ENCODE results near the gene TTC13. TPM values are rescaled to one million over a fixed set of nuclear protein-coding genes. Genes with fewer than 3 reads are reported as not detected.

The TTC13 gene
- total RNA-seq, 2 donors from 2014 or later = 3.9 to 5.5 TPM

DNA sequence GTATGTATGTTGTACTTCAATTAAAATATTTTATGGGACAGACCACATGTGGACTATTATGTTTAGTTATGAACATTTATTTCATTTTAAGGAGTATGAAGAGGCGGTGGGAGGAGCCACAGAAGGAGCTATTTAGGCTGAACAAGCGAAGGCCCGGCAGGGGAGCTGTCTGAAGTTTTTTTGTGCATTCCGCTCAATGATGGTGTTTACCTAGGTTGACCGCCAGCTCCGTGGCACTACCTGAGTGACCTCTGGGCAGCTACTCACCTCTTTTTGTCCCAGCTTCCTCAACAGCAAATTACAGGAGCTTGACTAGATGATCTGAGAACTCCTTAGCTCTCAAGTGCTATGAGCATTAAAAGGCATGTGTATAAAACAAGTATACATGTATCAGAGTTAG is 77.7 kb downstream of the TTC13 start:
- TF ChIP-seq, protein P1, sequence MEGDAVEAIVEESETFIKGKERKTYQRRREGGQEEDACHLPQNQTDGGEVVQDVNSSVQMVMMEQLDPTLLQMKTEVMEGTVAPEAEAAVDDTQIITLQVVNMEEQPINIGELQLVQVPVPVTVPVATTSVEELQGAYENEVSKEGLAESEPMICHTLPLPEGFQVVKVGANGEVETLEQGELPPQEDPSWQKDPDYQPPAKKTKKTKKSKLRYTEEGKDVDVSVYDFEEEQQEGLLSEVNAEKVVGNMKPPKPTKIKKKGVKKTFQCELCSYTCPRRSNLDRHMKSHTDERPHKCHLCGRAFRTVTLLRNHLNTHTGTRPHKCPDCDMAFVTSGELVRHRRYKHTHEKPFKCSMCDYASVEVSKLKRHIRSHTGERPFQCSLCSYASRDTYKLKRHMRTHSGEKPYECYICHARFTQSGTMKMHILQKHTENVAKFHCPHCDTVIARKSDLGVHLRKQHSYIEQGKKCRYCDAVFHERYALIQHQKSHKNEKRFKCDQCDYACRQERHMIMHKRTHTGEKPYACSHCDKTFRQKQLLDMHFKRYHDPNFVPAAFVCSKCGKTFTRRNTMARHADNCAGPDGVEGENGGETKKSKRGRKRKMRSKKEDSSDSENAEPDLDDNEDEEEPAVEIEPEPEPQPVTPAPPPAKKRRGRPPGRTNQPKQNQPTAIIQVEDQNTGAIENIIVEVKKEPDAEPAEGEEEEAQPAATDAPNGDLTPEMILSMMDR (IDR thresholded peaks at IDR 0.05) = no peak
- H3K4me1 ChIP-seq = peaks cover 0 to 7% of the 10 kb centered on the region in 2 donors
- DNase-seq (ENCODE audit: low spot score) = no peak
- H3K27ac ChIP-seq = peak overlapping the region in 1 of 2 donors; percentile 2
- H3K36me3 ChIP-seq = no peaks in the 10 kb centered on the region
- no peak overlapping the region for H3K4me3 ChIP-seq
- no peaks in the 10 kb centered on the region for H3K27me3 ChIP-seq
- H3K9me3 ChIP-seq = no peaks in the 10 kb centered on the region

DNA sequence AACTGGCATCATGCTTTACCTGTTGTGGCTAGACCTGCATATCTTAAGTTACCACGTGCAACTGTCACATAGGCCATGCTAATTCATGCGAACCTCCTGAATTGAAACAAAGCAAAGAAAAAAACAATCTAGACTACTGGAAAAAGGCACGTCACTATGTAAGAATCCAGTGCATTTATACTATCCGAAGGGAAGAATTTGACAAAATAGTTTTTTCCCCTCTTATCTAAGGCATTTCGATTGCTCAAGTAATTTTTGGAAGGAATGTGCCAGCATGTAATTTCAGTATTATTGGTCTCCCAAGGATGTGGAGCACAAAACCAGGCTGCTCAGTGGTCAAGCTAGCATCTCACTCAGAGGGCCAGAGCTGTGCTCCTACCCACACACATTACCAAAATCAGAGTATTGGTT is 78.8 kb downstream of the TTC13 start:
- no peak for DNase-seq (ENCODE audit: low spot score)
- Histone ChIP-seq H3K4me1 (peaks cover 0 to 7% of the 10 kb centered on the region in 2 donors), H3K27ac (peak overlapping the region in 1 of 2 donors; percentile 2), H3K4me3 (no peak overlapping the region), H3K36me3 (no peaks in the 10 kb centered on the region), H3K9me3 (no peaks in the 10 kb centered on the region), H3K27me3 (no peaks in the 10 kb centered on the region)
- TF ChIP-seq, protein P1 (IDR thresholded peaks at IDR 0.05) = no peak

DNA sequence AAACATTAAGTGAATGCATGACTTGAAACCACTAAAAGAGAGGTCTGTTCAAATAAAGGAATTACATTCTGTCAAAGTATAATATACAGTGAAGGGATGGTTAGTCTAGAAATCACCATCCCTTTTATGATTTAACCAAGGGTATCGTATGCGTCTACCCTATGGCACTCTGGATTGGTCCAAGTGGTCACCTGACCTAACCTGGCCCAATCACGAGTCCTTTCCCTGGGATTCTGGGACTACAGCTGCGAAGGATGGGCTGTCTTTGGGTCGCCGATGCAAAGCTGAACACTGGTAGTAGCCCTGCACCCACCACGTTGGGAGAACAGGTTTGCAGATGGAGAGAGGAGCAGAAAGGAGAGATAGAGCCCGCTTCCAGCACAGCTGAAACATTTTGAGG is 79.9 kb downstream of the TTC13 start:
- Histone ChIP-seq H3K36me3 (no peaks in the 10 kb centered on the region), H3K4me1 (peaks cover 0 to 7% of the 10 kb centered on the region in 2 donors), H3K9me3 (no peaks in the 10 kb centered on the region), H3K4me3 (no peak overlapping the region), H3K27me3 (no peaks in the 10 kb centered on the region), H3K27ac (no peak overlapping the region)
- TF ChIP-seq, protein P1 (IDR thresholded peaks at IDR 0.05) = no peak
- no peak for DNase-seq (ENCODE audit: low spot score)

DNA sequence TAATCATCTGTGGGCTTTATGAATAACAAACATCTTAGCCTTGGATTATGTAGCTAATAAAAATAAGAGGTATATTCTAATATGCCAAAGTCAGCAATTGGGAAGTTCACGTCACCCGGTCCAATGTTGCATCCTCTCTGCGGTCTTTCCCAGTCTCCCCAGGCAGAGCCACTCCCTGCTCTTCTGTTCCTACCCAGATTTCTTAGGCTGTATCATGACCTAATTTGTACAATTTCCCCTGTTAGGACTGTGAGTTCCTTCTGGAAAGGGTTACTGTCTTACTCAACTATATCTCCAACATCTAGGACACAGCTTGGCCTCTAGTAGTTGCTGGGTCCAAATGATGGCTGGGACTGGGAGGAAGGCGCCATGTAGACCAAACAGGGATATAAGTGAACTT is 80.5 kb downstream of the TTC13 start:
- Histone ChIP-seq H3K9me3 (no peaks in the 10 kb centered on the region), H3K4me3 (no peak overlapping the region), H3K36me3 (no peaks in the 10 kb centered on the region), H3K27ac (no peak overlapping the region), H3K27me3 (no peaks in the 10 kb centered on the region), H3K4me1 (peaks cover 0 to 7% of the 10 kb centered on the region in 2 donors)
- no peak for DNase-seq (ENCODE audit: low spot score)
- TF ChIP-seq, protein P1 (IDR thresholded peaks at IDR 0.05) = no peak

DNA sequence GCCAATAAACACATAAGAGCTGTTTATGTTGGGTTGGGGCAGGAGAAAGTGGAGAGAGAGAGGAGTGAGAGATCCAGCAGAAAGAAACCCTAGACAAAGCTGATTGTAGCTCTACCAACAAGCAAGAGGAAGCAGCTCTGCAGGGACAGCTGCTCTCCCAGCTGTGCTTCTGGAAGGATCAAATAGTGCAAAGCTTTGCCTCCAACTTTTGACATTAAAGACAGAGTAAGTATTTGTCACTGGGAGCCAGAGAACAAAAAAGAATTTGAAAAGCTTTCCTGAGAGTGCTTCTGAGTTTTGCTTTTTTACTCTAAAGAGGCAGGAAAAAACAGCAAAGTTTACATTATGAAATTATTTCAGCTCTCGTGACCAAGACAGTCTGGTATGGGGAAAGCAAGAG is 81.9 kb downstream of the TTC13 start:
- no peak overlapping the region for H3K4me3 ChIP-seq
- H3K4me1 ChIP-seq = peaks cover 0 to 7% of the 10 kb centered on the region in 2 donors
- DNase-seq (ENCODE audit: low spot score) = no peak
- no peak overlapping the region for H3K27ac ChIP-seq
- no peaks in the 10 kb centered on the region for H3K36me3 ChIP-seq
- H3K9me3 ChIP-seq = no peaks in the 10 kb centered on the region
- TF ChIP-seq, protein P1 (IDR thresholded peaks at IDR 0.05) = no peak
- no peaks in the 10 kb centered on the region for H3K27me3 ChIP-seq

DNA sequence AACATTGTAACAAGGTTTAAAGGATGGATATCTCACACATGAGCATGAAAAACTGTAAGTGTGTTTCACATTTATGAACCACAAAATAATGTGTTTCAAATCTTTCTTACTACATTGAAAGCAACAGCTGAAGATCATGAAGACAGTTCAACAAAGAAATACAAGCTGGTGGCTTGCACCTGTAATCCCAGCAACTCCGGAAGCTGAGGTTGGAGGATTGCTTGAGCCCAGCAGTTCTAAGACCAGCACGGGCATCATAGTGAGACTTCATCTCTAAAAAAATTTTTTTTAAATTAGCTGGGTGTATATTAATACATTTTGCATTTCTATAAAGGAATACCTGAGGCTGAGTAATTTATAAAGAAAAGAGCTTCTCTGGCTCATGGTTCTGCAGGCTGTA is 83.2 kb downstream of the TTC13 start:
- no peaks in the 10 kb centered on the region for H3K9me3 ChIP-seq
- TF ChIP-seq, protein P1 (IDR thresholded peaks at IDR 0.05) = no peak
- no peaks in the 10 kb centered on the region for H3K36me3 ChIP-seq
- DNase-seq (ENCODE audit: low spot score) = no peak
- no peaks in the 10 kb centered on the region for H3K27me3 ChIP-seq
- peaks cover 0 to 7% of the 10 kb centered on the region in 2 donors for H3K4me1 ChIP-seq
- H3K4me3 ChIP-seq = no peak overlapping the region
- no peak overlapping the region for H3K27ac ChIP-seq
